Measurements from ENCODE around the gene EPHA10. TPM values are rescaled to one million over a fixed set of nuclear protein-coding genes. Genes with fewer than 3 reads are reported as not detected.
"Not testable (repeated sequence)": the region's sequence is repeated elsewhere in the genome, so short reads cannot be mapped to it uniquely, and the experiment has no call there.

EPHA10 gene
- total and polyA plus RNA-seq, 4 donors: 0.20 to 1.7 (median 0.26) TPM; not detected in 1

DNA sequence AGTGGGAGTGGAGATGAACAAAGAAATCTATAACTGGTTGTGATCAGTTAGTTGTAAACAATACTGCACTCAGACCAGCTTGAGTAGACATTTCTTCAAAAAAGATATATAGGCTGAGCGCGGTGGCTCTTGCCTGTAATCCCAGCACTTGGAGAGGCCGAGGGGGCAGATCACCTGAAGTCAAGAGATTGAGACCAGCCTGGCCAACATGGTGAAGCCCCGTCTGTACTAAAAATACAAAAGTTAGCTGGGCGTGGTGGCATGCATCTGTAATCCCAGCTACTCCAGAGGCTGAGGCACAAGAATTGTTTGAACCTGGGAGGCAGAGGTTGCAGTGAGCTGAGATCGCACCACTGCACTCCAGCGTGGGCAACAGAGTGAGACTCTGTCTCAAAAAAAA lies 26.9 kb downstream of the EPHA10 start:
- H3K27me3 ChIP-seq (ENCODE audit: control insufficient read depth in 3 of 3, insufficient read depth in 3 of 3, low read length in 2 of 3); DNase-seq; H3K9me3 ChIP-seq (ENCODE audit: control insufficient read depth in 4 of 4, insufficient read depth in 3 of 4, low read length in 3 of 4); ATAC-seq (ENCODE audit: insufficient read depth, low FRiP score); H3K36me3 ChIP-seq (ENCODE audit: control insufficient read depth in 4 of 4, insufficient read depth in 4 of 4, low read length in 4 of 4); H3K9ac ChIP-seq (ENCODE audit: insufficient read depth in 1 of 2, low read length in 2 of 2); H3K4me1 ChIP-seq (ENCODE audit: control insufficient read depth in 5 of 5, insufficient read depth in 5 of 5, low read length in 5 of 5); H3K4me3 ChIP-seq; H3K27ac ChIP-seq (ENCODE audit: low read depth in 1 of 2, low read length in 1 of 2): not testable (repeated sequence)
- 86 to 88% methylated on average over 7 of the region's 7 CpGs for WGBS, 2 donors

DNA sequence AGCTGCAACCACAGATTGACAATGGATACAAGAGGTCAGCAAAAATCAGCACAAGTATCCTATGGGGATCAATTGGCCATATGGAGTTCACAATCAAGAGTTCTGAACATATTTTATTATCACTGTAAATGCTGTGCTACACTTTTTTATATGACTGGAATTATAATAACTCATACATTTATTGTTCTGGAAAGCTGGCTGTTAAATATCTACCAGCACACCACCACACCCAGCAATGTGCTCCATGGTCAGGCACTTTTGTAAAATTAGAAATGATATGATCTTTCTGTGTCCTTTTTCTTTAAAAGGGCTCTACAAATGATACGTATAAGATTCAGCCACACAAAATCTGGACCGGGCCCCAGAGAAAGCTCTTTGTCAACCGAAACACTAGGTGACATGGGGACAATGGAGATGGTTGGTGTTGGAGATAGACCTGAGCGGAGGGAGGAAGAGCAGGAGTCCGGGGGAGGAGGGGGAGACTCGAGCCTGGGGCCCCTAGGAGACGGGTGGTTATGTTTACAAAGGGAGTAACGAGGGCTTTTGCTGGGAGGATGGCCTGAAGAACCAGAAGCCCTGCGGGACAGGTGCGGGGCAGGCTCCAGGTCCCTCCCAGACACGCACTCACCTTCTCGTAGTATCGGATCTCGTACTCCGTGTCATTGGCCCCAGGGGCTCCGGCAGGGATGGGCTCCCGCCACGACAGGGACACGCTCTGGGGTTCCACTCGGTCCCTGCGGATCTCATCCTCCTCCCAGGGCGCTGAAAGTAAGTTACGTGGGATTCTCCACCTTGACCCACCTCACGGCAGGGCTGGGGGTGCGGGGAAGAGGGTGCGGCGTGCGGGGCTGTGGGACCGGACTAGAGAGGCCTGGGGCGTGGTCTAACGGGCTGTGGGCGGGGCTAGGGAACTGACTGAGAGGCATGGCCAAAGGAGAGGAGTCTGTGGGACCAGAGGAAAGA lies 30.0 kb downstream of the EPHA10 start:
- 17 to 19% methylated on average over 29 to 32 of the region's 32 CpGs for WGBS, 2 donors
- ATAC-seq (ENCODE audit: insufficient read depth, low FRiP score): no peak

DNA sequence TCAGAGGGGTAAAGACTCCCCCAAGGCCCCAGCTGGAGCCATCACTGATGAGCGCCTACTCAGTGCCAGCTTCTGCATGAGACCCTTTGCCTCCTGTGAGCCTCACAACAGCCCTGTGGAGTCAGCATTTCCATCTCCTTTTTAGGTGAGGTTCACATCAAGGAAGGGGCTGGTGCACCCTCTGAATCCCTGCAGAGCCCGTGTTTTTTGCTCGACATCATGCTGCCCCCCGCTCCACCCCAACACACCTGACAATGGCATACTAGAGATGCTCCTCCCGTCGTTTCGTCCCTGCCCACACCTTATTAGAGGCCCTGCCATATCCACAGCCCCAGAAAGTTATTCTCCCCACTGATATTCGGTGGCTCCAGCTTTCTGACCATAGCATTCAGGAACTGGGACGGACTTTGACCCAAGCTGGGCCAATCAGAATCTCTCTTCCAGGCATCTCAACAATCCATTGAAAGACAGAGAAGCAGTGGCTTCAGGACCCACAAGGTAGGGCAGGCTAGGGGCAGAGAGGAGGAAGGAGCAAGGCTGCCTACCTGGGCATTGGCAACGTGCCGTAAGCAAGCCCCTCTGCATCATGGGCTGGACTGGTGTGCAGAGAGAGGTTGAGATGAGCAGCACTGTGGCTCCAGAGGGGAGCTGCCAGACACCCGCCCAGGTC lies 32.7 kb downstream of the EPHA10 start:
- TF ChIP-seq, protein P1, sequence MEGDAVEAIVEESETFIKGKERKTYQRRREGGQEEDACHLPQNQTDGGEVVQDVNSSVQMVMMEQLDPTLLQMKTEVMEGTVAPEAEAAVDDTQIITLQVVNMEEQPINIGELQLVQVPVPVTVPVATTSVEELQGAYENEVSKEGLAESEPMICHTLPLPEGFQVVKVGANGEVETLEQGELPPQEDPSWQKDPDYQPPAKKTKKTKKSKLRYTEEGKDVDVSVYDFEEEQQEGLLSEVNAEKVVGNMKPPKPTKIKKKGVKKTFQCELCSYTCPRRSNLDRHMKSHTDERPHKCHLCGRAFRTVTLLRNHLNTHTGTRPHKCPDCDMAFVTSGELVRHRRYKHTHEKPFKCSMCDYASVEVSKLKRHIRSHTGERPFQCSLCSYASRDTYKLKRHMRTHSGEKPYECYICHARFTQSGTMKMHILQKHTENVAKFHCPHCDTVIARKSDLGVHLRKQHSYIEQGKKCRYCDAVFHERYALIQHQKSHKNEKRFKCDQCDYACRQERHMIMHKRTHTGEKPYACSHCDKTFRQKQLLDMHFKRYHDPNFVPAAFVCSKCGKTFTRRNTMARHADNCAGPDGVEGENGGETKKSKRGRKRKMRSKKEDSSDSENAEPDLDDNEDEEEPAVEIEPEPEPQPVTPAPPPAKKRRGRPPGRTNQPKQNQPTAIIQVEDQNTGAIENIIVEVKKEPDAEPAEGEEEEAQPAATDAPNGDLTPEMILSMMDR (IDR thresholded peaks at IDR 0.05; ENCODE audit: control extremely low read depth, extremely low read depth): no peak
- Histone ChIP-seq H3K9ac (ENCODE audit: insufficient read depth in 1 of 2, low read length in 2 of 2) (no peak overlapping the region), H3K36me3 (ENCODE audit: control insufficient read depth in 4 of 4, insufficient read depth in 4 of 4, low read length in 4 of 4) (no peaks in the 10 kb centered on the region), H3K4me3 (no peak overlapping the region), H3K9me3 (ENCODE audit: control insufficient read depth in 4 of 4, insufficient read depth in 3 of 4, low read length in 3 of 4) (peaks cover 0 to 2% (median under 1%) of the 10 kb centered on the region in 4 donors), H3K27ac (ENCODE audit: low read depth in 1 of 2, low read length in 1 of 2) (no peak overlapping the region), H3K4me1 (ENCODE audit: control insufficient read depth in 5 of 5, insufficient read depth in 5 of 5, low read length in 5 of 5) (no peaks in the 10 kb centered on the region), H3K27me3 (ENCODE audit: control insufficient read depth in 3 of 3, insufficient read depth in 3 of 3, low read length in 2 of 3) (peaks cover 4 to 10% (median 7%) of the 10 kb centered on the region in 3 donors)
- DNase-seq (no peak), ATAC-seq (ENCODE audit: insufficient read depth, low FRiP score) (no peak)
- 74 to 85% methylated on average over 12 of the region's 12 CpGs for WGBS, 2 donors

More for the DNA sequence above, 30.0 kb downstream of the EPHA10 start:
- Histone ChIP-seq H3K4me1 (ENCODE audit: control insufficient read depth in 5 of 5, insufficient read depth in 5 of 5, low read length in 5 of 5) (no peaks in the 10 kb centered on the region), H3K36me3 (ENCODE audit: control insufficient read depth in 4 of 4, insufficient read depth in 4 of 4, low read length in 4 of 4) (no peaks in the 10 kb centered on the region), H3K27me3 (ENCODE audit: control insufficient read depth in 3 of 3, insufficient read depth in 3 of 3, low read length in 2 of 3) (peaks cover 4 to 10% (median 7%) of the 10 kb centered on the region in 3 donors), H3K9ac (ENCODE audit: insufficient read depth in 1 of 2, low read length in 2 of 2) (no peak overlapping the region), H3K27ac (ENCODE audit: low read depth in 1 of 2, low read length in 1 of 2) (no peak overlapping the region), H3K4me3 (no peak overlapping the region), H3K9me3 (ENCODE audit: control insufficient read depth in 4 of 4, insufficient read depth in 3 of 4, low read length in 3 of 4) (peaks cover 0 to 4% (median under 1%) of the 10 kb centered on the region in 4 donors)
- DNase-seq: no peak
- TF ChIP-seq, protein P1 (IDR thresholded peaks at IDR 0.05; ENCODE audit: control extremely low read depth, extremely low read depth): no peak

All from lung (tissue), 12 donors.